WTC11 (cell line): ENCODE measurements around the gene DNAL4.

ENCODE experiments used
- CBFB ChIP-seq: sonication (generic); formaldehyde crosslinking; IDR thresholded peaks from 2 replicates; pipeline ENCODE4 v1.8.1; 2022; ENCODE audit warnings: mild to moderate bottlenecking, low read depth, missing genetic modification reagents
- CTCF ChIP-seq: fragments of 200-600 bp; IDR thresholded peaks from 2 replicates; pipeline ENCODE4 v1.8.0; 2022; ENCODE audit warnings: antibody characterized with exemption
- SMAD4 ChIP-seq: sonication (generic); formaldehyde crosslinking; IDR thresholded peaks from 2 replicates; pipeline ENCODE4 v1.8.0; 2022; ENCODE audit warnings: mild to moderate bottlenecking, missing genetic modification reagents
- TP53 ChIP-seq: sonication (generic); formaldehyde crosslinking; IDR thresholded peaks from 2 replicates; pipeline ENCODE4 v1.8.1; 2023; ENCODE audit warnings: mild to moderate bottlenecking, missing genetic modification reagents
- TF ChIP-seq, protein P1 (sequence below): fragments of 250-450 bp; sonication (Bioruptor Pico); conservative IDR thresholded peaks from 2 replicates; pipeline ENCODE4 v1.9.0; 2021; ENCODE audit warnings: mild to moderate bottlenecking
- TF ChIP-seq, protein P2 (sequence below): sonication (generic); formaldehyde crosslinking; IDR thresholded peaks from 2 replicates; pipeline ENCODE4 v1.8.1; 2023; ENCODE audit warnings: mild to moderate bottlenecking, missing genetic modification reagents, moderate library complexity

- no peak for TF ChIP-seq CTCF
- TF ChIP-seq SMAD4 (CRISPR knock-in tag): no peak
- TF ChIP-seq, protein P1, sequence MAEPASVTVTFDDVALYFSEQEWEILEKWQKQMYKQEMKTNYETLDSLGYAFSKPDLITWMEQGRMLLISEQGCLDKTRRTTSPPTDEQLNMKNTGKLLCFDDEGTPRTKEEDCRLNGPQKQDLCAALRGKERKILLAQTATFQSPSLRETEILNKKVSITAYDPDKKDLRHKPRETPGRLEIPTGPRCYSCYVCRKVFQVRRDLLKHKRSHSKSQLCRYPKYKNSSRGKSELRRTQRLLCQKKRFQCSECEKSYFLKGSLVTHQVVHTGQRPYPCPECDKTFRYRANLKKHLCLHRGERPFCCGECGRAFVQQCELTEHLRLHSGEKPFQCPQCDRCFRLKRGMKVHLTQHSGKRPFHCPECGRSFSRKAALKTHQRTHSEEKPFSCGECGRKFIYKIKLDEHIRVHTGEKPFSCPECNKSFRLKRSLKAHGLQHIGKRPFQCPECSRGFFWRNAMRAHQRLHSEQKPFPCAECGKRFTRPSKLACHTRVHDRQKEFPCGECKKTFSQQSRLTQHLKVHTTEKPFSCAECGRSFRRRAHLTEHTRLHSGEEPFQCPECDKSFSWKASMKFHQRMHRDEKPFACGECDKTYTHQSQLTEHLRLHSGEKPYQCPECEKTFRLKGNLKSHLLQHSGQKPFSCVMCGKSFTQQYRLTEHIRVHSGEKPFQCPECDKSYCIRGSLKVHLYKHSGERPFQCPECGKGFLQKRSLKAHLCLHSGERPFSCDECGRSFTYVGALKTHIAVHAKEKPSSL (CRISPR knock-in tag): no peak
- no peak for TF ChIP-seq CBFB (CRISPR knock-in tag)
- TF ChIP-seq, protein P2, sequence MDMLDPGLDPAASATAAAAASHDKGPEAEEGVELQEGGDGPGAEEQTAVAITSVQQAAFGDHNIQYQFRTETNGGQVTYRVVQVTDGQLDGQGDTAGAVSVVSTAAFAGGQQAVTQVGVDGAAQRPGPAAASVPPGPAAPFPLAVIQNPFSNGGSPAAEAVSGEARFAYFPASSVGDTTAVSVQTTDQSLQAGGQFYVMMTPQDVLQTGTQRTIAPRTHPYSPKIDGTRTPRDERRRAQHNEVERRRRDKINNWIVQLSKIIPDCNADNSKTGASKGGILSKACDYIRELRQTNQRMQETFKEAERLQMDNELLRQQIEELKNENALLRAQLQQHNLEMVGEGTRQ: no peak
- no peak for TF ChIP-seq TP53
These were observed 7.3 kb downstream of the DNAL4 start for GRCh38 chr22:38786631-38787030.
